Activated CD8-positive, alpha-beta memory T cell treated with anti-CD3 and anti-CD28 coated beads for 24 hours (primary cell): Measurements from ENCODE around the gene CDIPT.
"Not testable (repeated sequence)": the region's sequence is repeated elsewhere in the genome, so short reads cannot be mapped to it uniquely, and the experiment has no call there.

Experiments
- DNase-seq: peaks from one replicate; pipeline ENCODE4 v3.0.0-alpha.2; 2020

The CDIPT gene

DNA sequence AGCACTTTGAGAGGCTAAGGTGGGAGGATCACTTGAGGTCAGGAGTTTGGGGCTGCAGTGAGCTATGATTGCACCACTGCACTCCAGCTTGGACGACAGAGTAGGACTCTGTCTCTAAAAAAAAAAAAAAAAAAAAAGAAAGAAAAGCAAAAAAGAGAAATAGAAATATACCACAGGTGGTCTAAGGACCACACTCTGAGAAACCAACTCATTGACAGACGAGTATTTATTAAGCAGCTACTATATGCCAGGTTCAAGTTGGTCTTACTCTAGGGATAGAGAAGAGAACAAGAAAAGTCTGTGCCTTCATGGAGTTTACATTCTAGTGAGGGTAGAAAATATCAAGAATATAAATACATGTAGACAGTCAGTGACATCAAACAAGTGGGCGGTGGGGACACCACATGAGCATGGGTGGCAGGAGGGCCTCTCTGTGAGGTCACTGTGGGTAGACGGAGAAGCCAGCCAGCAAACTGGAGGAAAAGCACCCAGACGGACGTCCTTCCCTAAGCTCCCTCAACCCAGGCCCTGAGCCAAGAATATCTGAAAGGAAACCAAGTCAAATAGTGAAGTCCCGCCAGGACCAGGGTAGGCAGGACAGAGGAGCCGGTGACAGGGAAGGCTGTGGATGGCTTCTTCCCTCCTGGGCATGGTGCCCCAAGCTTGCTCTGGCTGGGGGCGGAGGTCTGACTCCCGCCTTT is 4.7 kb downstream of the CDIPT start:
- no peak for DNase-seq

DNA sequence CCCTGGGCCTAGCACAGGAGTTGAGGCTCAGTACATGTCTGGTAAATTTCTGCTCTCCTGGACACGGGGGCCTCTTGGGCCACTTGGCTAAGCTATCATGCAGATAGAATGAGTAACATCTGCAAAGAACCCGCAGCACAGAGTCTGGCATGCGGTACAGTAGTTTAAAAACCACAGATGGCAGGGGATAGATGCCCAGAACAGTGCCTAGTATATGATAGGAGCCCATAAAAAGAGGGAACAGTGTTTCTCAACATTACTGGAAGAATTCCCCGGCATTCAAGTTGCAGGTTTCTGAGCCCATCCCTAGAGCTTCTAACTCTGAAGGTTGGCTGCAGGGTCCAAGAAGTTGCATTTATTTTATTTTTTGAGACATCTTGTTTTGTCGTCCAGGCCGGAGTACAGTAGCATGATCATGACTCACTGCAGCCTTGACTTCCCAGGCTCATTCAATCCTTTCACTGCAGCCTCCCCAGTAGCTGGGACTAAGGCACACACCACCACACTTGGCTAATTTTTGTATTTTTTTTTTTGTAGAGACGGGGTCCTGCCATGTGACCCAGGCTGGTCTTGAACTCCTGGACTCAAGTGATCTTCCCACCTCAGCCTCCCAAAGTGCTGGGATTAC is 5.8 kb downstream of the CDIPT start:
- DNase-seq = no peak

DNA sequence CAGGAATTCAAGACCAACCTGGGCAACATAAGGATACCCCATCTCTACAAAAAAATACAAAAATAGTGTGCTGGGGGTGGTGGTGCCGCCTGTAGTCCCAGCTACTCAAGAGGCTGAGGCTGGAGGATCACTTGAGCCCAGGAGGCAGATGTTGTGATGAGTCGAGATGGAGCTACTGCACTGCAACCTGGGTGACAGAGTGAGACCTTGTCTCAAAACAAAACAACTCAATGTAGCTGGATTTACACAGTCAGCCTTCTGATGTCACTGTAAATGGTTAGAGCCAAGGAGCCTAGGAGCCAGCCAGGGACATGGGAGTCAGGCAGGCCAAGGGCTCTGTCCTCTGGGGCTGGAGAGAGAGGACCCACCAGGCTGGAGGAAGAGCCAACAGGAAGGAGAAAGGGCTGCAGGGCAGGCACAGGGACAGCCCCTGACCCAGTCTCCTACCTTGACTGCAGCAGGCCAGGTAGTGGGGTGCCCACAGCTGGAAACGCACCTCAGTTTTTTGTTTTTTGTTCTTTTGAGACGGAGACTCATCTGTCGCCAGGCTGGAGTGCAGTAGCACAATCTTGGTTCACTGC is 8.4 kb downstream of the CDIPT start:
- DNase-seq = no peak

DNA sequence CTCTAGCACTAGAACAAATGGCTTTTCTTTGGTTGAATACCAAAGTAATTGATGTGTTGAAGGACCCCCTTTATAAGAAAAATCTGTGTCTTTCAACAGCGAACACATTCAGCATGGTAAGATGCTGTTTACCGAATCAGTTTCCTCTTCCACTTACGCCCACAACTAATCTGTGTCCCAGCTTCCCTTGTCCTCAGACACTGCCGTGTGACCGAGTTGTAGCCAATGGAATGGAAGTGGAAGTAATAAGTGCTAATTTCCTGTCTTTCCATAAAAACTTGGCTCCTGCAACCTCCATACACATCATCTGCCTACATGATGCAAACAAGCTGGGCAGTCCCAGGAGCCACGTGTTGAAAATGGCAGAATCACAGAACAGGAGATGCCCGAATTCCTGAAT is 10.4 kb downstream of the CDIPT start:
- no peak for DNase-seq

DNA sequence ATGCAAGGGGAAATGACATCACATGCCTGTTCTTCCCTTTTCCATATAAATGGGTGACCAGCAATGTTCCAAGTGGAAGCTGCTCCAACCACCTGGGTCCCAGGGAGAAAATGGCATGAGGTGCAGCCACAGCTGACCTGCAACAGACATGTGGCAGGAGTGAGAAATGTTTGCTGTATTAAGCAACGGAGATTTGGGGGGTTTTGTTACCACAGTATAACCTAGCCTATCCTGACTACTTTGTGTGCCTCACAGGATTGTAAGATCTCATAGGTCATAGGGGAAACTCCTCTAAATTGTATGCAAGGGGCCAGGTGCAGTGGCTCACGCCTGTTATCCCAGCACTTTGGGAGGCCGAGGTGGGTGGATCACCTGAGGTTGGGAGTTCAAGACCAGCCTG is 12.0 kb downstream of the CDIPT start:
- no peak for DNase-seq

DNA sequence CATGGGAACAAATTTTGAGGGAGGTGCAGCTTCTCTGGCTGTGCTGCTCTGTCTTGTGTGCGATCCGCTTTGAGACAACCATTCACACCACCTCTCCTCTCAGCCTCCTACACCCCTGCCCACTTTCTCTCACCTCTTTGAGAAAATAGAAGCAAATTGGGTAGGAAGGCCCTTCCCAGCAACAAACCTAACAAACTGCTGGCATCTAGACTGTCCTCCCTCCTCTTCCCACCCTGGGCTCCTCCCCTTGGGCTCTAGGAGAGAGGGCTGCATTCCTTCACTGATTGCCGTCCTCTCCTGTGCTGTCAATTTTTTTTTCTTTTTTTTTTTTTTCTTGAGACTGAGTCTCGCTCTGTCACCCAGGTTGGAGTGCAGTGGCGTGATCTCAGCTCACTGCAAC is 13.5 kb downstream of the CDIPT start:
- DNase-seq = no peak

DNA sequence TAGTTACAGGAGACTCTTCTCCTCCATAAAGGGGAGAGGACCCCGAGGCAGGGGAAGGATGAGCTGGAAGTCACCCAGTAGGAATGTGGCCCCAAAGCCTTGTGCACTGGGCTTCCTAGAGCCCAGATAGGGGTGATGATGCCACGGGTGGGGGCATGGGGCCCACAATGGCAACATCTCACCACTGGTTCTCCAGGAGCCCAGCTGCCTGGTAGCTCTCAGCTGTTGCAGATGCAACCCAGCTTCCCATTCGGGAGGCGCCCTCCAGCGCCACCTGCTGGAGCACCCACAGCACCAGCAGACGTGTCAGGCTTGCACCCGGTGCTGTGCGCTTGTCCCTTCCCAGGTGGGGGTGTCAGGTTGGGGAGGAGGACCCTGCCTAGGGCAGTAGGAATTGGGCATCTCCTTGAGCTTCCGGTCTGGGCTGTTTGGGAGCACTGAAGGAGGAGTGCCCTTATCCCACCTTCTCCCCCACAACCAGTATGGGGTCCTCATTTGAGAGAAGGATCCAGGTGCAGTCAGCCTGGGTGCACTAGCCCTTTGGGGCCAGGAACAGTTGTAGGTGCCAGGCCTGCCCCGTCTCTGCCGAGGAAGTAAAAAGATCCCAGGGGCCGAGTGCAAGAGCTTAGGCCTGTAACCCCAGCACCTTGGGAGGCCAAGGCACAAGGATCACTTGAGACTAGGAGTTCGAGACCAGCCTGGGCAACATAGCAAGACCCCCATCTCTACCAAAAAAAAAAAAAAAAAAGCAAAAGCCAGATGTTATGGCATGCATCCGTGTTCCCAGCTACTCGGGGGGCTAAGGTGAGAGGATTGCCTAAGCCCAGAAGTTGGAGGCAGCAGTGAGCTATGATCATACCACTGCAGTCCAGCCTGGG is 14.4 kb downstream of the CDIPT start:
- DNase-seq = peak; percentile 92

DNA sequence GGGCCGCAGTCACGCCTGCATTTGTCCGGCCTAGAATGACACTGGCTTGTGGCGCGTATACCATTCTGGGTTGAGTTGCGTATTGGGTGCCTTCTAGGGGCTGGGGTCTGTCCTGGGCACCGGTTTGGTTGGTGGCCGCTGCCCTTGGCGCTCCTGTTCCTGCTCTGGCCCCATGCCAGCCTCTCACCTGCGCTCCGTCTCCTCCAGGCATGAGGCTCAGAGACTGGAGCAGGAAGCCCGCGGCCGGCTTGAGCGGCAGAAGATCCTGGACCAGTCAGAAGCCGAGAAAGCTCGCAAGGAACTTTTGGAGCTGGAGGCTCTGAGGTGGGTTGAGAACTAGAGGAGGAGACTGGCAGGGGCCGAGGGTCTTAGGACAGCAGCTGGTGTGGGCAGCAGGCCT is 17.4 kb downstream of the CDIPT start:
- no peak for DNase-seq

DNA sequence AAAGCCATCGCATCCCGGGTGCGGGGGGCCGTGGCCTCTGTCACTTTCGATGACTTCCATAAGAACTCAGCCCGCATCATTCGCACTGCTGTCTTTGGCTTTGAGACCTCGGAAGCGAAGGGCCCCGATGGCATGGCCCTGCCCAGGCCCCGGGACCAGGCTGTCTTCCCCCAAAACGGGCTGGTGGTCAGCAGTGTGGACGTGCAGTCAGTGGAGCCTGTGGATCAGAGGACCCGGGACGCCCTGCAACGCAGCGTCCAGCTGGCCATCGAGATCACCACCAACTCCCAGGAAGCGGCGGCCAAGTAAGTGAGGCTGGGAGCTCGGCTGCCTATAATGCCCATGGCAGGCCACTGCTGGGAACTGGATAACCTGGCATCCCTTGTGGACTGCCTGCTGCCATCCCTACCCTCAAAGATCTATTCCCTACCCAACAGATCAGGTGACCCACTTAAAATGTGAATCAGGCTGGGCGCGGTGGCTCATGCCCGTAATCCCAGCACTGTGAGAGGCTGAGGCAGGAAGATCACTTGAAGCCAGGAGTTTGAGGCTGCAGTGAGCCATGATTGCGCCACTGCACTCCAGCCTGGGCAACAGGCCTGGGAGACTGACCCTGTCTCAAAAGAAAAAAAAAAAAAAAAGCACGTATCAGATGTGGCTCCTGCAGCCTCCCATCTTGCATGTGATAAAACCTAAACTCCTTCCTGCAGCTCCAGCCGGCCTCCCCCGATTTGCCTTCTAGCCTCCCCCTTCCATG is 18.3 kb downstream of the CDIPT start:
- DNase-seq = no peak

DNA sequence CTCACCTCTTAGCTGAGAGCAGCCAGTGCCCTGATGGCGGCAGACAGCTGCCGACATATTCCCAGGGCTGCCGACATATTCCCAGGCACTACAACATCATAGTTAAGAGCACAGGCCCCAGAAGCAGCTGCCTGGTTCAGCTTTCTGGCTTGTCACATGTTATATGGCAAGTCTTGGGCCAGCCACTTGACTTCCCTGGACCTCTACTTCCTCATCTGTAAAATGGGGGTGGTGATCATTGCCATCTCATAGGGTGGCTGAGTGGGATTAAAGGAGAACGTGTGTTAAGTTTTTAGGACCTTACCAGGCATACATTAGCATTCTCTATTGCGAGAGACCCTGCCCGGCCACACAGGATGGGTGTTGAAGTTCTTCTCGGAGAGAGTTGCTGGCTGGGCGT is 19.1 kb downstream of the CDIPT start:
- DNase-seq = no peak

DNA sequence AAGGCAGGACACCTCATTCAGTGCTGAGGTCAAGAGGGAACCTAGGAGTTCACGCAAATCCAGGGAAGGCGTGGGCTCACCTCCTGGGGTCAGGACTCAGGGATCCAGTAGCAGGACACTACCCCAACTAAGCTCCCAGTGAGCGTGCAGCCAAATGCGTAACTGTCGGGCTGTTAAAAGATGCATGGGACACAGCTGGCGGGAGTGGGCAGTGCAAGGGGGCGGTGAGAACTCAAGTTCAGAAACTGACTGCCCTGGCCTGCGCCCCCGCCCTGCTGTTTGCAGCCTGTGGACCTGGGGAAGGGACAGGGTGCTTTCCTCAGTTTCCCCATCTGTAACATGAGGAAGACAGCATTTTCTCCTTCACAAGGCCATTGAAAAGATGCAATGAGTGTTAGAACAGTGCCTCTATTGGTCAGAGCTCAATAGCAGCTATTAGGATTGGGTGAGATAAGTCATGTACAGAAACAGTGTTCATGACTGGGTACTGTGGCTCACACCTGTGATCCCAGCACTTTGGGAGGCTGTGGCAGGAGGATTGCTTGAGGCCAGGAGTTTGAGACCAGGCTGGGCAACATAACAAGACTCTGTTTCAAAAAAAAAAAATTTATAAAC is 20.2 kb downstream of the CDIPT start:
- no peak for DNase-seq

DNA sequence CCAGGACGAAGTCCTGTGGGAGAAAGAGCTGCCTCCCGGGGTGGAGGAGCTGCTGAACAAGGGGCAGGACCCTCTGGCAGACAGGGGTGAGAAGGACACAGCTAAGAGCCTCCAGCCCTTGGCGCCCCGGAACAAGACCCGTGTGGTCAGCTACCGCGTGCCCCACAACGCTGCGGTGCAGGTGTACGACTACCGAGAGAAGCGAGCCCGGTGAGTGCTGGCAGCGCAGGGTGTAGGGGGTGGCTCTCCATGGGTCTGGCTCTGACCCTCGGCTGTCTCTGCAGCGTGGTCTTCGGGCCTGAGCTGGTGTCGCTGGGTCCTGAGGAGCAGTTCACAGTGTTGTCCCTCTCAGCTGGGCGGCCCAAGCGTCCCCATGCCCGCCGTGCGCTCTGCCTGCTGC is 21.4 kb downstream of the CDIPT start:
- no peak for DNase-seq

DNA sequence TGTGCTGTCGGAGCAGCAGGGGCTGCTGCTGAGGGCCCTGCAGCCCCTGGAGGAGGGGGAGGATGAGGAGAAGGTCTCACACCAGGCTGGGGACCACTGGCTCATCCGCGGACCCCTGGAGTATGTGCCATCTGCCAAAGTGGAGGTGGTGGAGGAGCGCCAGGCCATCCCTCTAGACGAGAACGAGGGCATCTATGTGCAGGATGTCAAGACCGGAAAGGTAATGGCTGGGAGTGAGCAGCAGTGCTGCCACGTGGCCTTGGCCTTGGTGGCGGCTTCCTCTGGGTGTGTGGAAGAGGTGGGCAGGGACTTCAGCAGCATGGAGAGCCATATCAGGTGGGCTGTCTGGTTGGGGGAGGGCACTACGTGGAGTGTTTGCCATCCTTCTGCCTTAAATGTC is 22.8 kb downstream of the CDIPT start:
- no peak for DNase-seq

DNA sequence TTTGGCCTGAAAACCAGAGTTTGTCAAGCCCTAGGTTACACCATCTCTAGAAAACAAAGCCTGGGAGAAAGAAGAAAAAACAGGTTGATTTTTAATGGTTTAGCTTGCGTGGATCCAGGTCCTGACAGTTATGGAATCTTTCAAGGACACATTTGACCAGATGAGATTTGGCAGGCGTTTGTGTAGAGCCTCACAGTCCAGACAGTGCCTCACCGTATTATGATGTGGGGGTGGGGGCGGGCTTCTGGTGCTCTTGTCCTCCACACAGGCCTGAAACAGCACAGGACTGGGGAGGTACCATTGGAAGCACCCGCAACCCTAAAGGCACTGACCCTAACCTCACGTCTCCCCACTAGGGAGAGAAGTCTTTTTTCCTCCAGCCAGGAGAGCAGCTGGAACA is 23.2 kb downstream of the CDIPT start:
- no peak for DNase-seq

DNA sequence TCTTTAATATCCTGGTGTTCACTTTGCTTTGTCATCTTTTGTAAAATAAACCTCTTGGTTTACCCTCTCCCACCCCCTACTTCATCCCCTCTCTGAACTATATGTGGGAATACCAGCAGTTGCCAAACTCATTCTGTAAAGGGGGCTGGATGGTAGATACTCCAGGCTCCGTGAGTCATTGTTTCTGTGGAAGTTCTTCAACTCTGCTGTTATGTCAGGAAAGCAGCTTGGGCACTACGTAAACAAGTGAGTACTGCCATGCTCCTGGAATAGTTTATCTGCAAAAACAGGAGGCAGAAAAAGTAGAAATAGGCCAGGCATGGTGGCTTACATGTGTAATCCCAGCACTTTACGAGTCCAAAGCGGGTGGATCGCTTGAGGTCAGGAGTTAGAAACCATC is 25.2 kb downstream of the CDIPT start:
- no peak for DNase-seq

DNA sequence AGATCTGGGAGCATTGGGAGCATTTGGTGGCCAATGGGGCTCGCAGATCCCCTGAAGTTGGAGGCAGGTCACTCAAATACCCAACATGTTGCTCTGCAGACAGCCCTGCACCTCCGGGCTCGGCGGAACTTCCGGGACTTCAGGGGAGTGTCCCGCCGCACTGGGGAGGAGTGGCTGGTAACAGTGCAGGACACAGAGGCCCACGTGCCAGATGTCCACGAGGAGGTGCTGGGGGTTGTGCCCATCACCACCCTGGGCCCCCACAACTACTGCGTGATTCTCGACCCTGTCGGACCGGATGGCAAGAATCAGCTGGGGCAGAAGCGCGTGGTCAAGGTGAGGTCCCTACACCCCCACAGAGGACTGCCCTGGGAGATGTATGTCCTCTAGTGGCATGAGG is 26.4 kb downstream of the CDIPT start:
- DNase-seq = no peak

DNA sequence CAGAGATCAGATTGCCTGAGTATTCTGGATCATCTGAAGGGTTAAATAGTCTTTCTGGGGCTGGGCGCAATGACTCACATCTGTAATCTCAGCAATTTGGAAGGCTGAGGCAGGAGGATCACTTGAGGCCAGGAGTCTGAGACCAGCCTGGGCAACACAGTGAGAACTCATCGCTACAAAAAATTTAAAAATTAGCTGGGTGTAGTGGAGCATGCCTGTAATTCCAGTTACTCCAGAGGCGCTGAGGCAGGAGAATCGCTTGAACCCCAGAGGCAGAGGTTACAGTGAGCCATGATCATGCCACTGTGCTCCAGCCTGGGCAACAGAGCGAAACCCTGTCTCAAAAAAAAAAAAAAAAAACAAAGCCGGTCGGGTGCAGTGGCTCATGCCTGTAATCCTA is 27.1 kb downstream of the CDIPT start:
- DNase-seq = no peak

DNA sequence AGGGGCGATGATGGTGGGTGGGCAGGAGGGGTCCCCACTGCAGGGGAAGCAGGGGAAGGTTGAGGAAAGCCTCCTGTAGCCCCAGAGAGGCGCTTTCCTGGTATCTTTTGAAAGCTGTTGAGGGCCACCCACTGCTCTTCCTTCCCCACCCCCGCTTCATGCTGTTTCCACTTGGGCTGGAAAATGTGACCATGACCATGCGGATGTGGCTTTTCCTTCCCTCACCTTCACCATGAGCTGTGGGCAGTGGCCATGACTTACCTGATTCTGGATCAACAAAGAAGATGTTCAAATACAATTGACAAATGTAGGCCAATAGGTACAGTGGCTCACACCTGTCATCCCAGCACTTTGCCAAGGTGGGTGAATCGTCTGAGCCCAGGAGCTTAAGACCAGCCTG is 28.9 kb downstream of the CDIPT start:
- DNase-seq = no peak

DNA sequence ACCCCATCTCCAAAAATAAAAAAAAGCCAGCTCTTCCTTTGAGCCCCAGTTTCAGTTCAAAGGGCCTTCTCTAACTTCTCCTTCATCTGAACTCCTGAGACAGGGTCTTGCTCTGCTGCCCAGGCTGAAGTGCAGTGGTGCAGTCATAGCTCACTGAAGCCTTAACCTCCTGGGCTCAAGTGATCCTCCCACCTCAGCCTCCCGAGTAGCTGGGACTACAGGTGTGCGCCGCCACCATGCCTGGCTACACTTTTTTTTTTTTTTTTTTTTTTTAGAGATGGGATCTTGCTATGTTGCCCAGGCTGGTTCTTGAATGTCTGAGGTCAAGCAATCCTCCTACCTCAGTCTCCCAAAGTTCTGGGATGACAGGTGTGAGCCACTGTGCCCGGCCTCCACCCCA is 29.8 kb downstream of the CDIPT start:
- not testable (repeated sequence) for DNase-seq

DNA sequence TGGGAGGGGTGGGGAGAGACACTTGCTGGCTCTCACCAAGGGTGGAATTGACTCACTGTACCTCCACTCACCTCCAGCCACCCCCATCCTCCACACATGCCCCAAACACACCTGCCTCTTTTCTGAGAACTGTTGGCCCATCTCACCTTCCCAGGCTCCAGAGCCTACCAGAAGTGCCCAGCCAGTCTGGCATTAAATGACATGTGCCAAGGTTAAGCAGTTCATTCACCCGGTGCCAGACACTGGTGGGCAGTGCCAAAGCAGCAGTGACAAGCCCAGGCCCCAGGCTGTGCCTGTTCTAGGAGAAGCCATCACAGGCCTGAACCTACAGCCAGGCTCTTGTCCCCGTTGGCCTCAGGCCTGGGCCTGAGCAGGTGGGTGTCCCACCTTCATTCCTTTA is 31.5 kb downstream of the CDIPT start:
- DNase-seq = no peak

DNA sequence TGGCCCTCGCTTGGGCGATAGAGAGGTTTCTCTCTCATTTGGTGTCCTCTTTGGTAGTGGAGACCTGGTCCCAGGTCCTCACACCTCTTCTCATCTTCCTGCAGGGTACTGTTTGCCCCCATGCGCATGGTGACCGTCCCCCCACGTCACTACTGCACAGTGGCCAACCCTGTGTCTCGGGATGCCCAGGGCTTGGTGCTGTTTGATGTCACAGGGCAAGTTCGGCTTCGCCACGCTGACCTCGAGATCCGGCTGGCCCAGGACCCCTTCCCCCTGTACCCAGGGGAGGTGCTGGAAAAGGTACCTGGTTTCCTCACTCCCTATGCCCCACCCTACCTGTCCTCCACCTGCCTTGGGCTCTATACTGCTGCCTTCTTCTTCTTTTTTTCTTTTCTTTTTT is 32.3 kb downstream of the CDIPT start:
- no peak for DNase-seq

DNA sequence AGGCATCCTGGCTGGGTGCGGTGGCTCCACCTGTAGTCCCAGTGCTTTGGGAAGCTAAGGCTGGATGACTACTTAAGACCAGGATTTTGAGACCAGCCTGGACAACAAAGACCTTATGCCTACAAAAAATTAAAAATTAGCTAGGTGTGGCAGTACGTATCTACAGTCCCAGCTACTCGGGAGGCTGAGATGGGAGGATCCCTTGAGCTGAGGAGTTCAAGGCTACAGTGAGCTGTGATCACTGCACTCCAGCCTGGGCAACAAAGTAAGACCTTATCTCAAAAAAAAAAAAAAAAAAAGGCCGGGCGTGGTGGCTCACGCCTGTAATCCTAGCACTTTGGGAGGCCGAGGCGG is 36.7 kb downstream of the CDIPT start:
- no peak for DNase-seq
